HG02840 (cell line): Measurements from ENCODE around the gene CTU1.

Experiments
- ATAC-seq: cut with Tn5 transposase; IDR thresholded peaks from one replicate; pipeline ENCODE4 v1.9.1; 2021; ENCODE audit warnings: mild to moderate bottlenecking, moderate library complexity, moderate number of reproducible peaks; ENCODE audit not compliant: unreplicated experiment, low FRiP score

The CTU1 gene

GRCh38 chr19:51059715-51060114, 48.5 kb downstream of the CTU1 start:
- ATAC-seq, result no peak

- no peak for ATAC-seq
These were observed 52.3 kb downstream of the CTU1 start for GRCh38 chr19:51055866-51056265.
